ENCODE data around the gene EPAS1.

The EPAS1 gene

GRCh38 chr2:46402874-46403273, 105.7 kb downstream of the EPAS1 start:
- TF ChIP-seq ZFX (IDR thresholded peaks at IDR 0.05) (no peak), CTCF (conservative IDR thresholded peaks at IDR 0.05) (no peak)
- no peak overlapping the region for H3K27ac ChIP-seq

GRCh38 chr2:46404181-46404759, 107.1 kb downstream of the EPAS1 start:
- H3K27ac ChIP-seq = no peak overlapping the region
- no peak for TF ChIP-seq CTCF (conservative IDR thresholded peaks at IDR 0.05)
- TF ChIP-seq ZFX (IDR thresholded peaks at IDR 0.05) = no peak

GRCh38 chr2:46407852-46408455, 110.7 kb downstream of the EPAS1 start:
- H3K27ac ChIP-seq = peak overlapping the region; percentile 70
- no peak for TF ChIP-seq CTCF (conservative IDR thresholded peaks at IDR 0.05)
- no peak for TF ChIP-seq ZFX (IDR thresholded peaks at IDR 0.05)

- TF ChIP-seq ZFX (IDR thresholded peaks at IDR 0.05) (no peak), CTCF (conservative IDR thresholded peaks at IDR 0.05) (no peak)
- H3K27ac ChIP-seq = peak overlapping the region; percentile 70
Measured at GRCh38 chr2:46409756-46410155, 112.5 kb downstream of the EPAS1 start.

GRCh38 chr2:46410273-46411244, 113.4 kb downstream of the EPAS1 start:
- peak overlapping the region; percentile 70 for H3K27ac ChIP-seq
- TF ChIP-seq CTCF (conservative IDR thresholded peaks at IDR 0.05) = no peak
- no peak for TF ChIP-seq ZFX (IDR thresholded peaks at IDR 0.05)

- TF ChIP-seq CTCF (conservative IDR thresholded peaks at IDR 0.05) (no peak), ZFX (IDR thresholded peaks at IDR 0.05) (no peak)
- H3K27ac ChIP-seq = no peak overlapping the region
Measured at GRCh38 chr2:46411245-46411641, 114.0 kb downstream of the EPAS1 start.

- TF ChIP-seq ZFX (IDR thresholded peaks at IDR 0.05) = no peak
- no peak overlapping the region for H3K27ac ChIP-seq
Measured at GRCh38 chr2:46411985-46412384, 114.8 kb downstream of the EPAS1 start.
